ENCODE results near the gene DMRT1.
A peak's percentile ranks its signal among the peaks of the same experiment; 100 is the strongest.
"Not testable (repeated sequence)": the region's sequence is repeated elsewhere in the genome, so short reads cannot be mapped to it uniquely, and the experiment has no call there.

The DMRT1 gene

GRCh38 chr9:860706-861105, 19.2 kb downstream of the DMRT1 start:
- no peak for DNase-seq
- no CpG with 5 or more reads among the region's 4 CpGs for WGBS (ENCODE audit: extremely low coverage, insufficient coverage, insufficient read length)
- H2BK12ac ChIP-seq (ENCODE audit: low read length): no peak overlapping the region
- H3K23ac ChIP-seq (ENCODE audit: low read length): no peak overlapping the region
- H3K27me3 ChIP-seq (ENCODE audit: insufficient read depth, low read length): no peaks in the 10 kb centered on the region
- no peak overlapping the region for H2BK120ac ChIP-seq (ENCODE audit: insufficient read depth, low read length, poor library complexity)
- H2AFZ ChIP-seq (ENCODE audit: insufficient read depth, low read length, poor library complexity): no peak overlapping the region
- no peak overlapping the region for H4K8ac ChIP-seq (ENCODE audit: low read depth, low read length)
- H3K4me2 ChIP-seq (ENCODE audit: low read length): no peak overlapping the region
- H3K4me3 ChIP-seq (ENCODE audit: low read depth, low read length): no peak overlapping the region
- no peaks in the 10 kb centered on the region for H3K79me1 ChIP-seq (ENCODE audit: low read length)
- H4K12ac ChIP-seq (ENCODE audit: low read depth, low read length): no peak overlapping the region
- H3K36me3 ChIP-seq (ENCODE audit: control insufficient read depth in 1 of 2, insufficient read depth in 2 of 2, low read length in 2 of 2): no peaks in the 10 kb centered on the region
- no peaks in the 10 kb centered on the region for H3K79me2 ChIP-seq (ENCODE audit: control insufficient read depth, insufficient read depth, low read length, poor library complexity)
- H3K9ac ChIP-seq (ENCODE audit: low read length): no peak overlapping the region
- H3K14ac ChIP-seq (ENCODE audit: low read length): no peak overlapping the region
- H4K91ac ChIP-seq (ENCODE audit: low read depth, low read length): no peak overlapping the region
- H3K18ac ChIP-seq (ENCODE audit: low read length): no peak overlapping the region
- no peak overlapping the region for H3K27ac ChIP-seq (ENCODE audit: low read depth, low read length)
- H2BK5ac ChIP-seq (ENCODE audit: low read depth, low read length, poor library complexity): no peak overlapping the region
- no peak overlapping the region for H2AK5ac ChIP-seq (ENCODE audit: low read length)
- H3K4me1 ChIP-seq (ENCODE audit: control insufficient read depth in 1 of 2, insufficient read depth in 2 of 2, low read length in 2 of 2): no peaks in the 10 kb centered on the region
- H3K9me3 ChIP-seq (ENCODE audit: insufficient read depth, low read depth, low read length): no peaks in the 10 kb centered on the region
- no peak overlapping the region for H3K4ac ChIP-seq (ENCODE audit: low read depth, low read length)

DNA sequence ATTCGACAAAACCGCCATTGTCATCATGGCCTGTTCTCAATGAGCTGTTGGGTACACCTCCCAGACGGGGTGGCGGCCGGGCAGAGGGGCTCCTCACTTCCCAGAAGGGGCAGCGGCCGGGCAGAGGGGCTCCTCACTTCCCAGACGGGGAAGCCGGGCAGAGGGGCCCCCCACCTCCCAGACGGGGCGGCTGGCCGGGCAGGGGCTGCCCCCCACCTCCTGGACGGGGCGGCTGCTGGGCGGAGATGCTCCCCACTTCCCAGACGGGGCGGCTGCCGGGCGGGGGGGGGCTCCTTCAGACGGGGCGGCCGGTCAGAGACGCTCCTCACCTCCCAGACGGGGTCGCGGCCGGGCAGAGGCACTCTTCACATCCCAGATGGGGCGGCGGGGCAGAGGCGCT, 20.0 kb downstream of the DMRT1 start:
- H4K12ac ChIP-seq (ENCODE audit: low read depth, low read length); H3K23ac ChIP-seq (ENCODE audit: low read length); H2AFZ ChIP-seq (ENCODE audit: insufficient read depth, low read length, poor library complexity); H3K4me3 ChIP-seq (ENCODE audit: low read depth, low read length); H3K79me1 ChIP-seq (ENCODE audit: low read length); H2AK5ac ChIP-seq (ENCODE audit: low read length); H3K9me3 ChIP-seq (ENCODE audit: insufficient read depth, low read depth, low read length); H3K4me2 ChIP-seq (ENCODE audit: low read length); H3K27me3 ChIP-seq (ENCODE audit: insufficient read depth, low read length); H2BK12ac ChIP-seq (ENCODE audit: low read length); H3K79me2 ChIP-seq (ENCODE audit: control insufficient read depth, insufficient read depth, low read length, poor library complexity); H3K9ac ChIP-seq (ENCODE audit: low read length); H2BK120ac ChIP-seq (ENCODE audit: insufficient read depth, low read length, poor library complexity); H4K8ac ChIP-seq (ENCODE audit: low read depth, low read length); H4K91ac ChIP-seq (ENCODE audit: low read depth, low read length); H3K27ac ChIP-seq (ENCODE audit: low read depth, low read length); H3K14ac ChIP-seq (ENCODE audit: low read length); H2BK5ac ChIP-seq (ENCODE audit: low read depth, low read length, poor library complexity); H3K4ac ChIP-seq (ENCODE audit: low read depth, low read length); H3K4me1 ChIP-seq (ENCODE audit: control insufficient read depth in 1 of 2, insufficient read depth in 2 of 2, low read length in 2 of 2); H3K18ac ChIP-seq (ENCODE audit: low read length); DNase-seq; H3K36me3 ChIP-seq (ENCODE audit: control insufficient read depth in 1 of 2, insufficient read depth in 2 of 2, low read length in 2 of 2): not testable (repeated sequence)
- no CpG with 5 or more reads among the region's 30 CpGs for WGBS (ENCODE audit: extremely low coverage, insufficient coverage, insufficient read length)

- H3K79me1 ChIP-seq (ENCODE audit: low read length): no peaks in the 10 kb centered on the region
- H3K14ac ChIP-seq (ENCODE audit: low read length): no peak overlapping the region
- no peak overlapping the region for H3K9ac ChIP-seq (ENCODE audit: low read length)
- H2BK120ac ChIP-seq (ENCODE audit: insufficient read depth, low read length, poor library complexity): no peak overlapping the region
- no peak overlapping the region for H4K8ac ChIP-seq (ENCODE audit: low read depth, low read length)
- no peak overlapping the region for H4K91ac ChIP-seq (ENCODE audit: low read depth, low read length)
- H3K18ac ChIP-seq (ENCODE audit: low read length): no peak overlapping the region
- no peak overlapping the region for H3K23ac ChIP-seq (ENCODE audit: low read length)
- H3K4me1 ChIP-seq (ENCODE audit: control insufficient read depth in 1 of 2, insufficient read depth in 2 of 2, low read length in 2 of 2): no peaks in the 10 kb centered on the region
- H3K27me3 ChIP-seq (ENCODE audit: insufficient read depth, low read length): no peaks in the 10 kb centered on the region
- no peak overlapping the region for H2AFZ ChIP-seq (ENCODE audit: insufficient read depth, low read length, poor library complexity)
- no peaks in the 10 kb centered on the region for H3K9me3 ChIP-seq (ENCODE audit: insufficient read depth, low read depth, low read length)
- no peak overlapping the region for H3K4me2 ChIP-seq (ENCODE audit: low read length)
- WGBS (ENCODE audit: extremely low coverage, insufficient coverage, insufficient read length): no CpG with 5 or more reads among the region's 10 CpGs
- no peak overlapping the region for H3K4me3 ChIP-seq (ENCODE audit: low read depth, low read length)
- peak in 1 of 2 donors; percentile 14 for DNase-seq
- H3K27ac ChIP-seq (ENCODE audit: low read depth, low read length): no peak overlapping the region
- H3K4ac ChIP-seq (ENCODE audit: low read depth, low read length): no peak overlapping the region
- H2AK5ac ChIP-seq (ENCODE audit: low read length): no peak overlapping the region
- no peaks in the 10 kb centered on the region for H3K79me2 ChIP-seq (ENCODE audit: control insufficient read depth, insufficient read depth, low read length, poor library complexity)
- H2BK12ac ChIP-seq (ENCODE audit: low read length): no peak overlapping the region
- no peak overlapping the region for H2BK5ac ChIP-seq (ENCODE audit: low read depth, low read length, poor library complexity)
- no peak overlapping the region for H4K12ac ChIP-seq (ENCODE audit: low read depth, low read length)
- no peaks in the 10 kb centered on the region for H3K36me3 ChIP-seq (ENCODE audit: control insufficient read depth in 1 of 2, insufficient read depth in 2 of 2, low read length in 2 of 2)
Observed at GRCh38 chr9:875119-875962, 33.8 kb downstream of the DMRT1 start.

DNA sequence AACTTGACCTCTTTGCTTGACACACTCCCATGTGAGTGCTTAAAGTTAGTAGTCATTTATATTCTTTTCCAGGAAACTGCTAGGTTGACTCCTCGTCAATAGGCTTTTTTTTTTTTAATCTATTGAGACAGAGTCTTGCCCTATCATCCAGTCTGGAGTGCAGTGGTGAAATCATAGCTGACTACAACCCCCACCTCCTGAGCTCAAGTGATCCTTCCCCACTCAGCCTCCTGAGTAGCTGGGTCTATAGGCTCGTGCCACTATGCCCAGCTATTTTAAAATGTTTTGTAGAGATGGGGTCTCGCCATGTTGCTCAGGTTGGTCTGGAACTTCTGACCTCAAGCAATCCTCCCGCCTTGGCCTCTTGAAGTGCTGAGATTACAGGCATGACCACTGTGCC, 34.9 kb downstream of the DMRT1 start:
- Histone ChIP-seq H3K9me3 (ENCODE audit: insufficient read depth, low read depth, low read length) (no peaks in the 10 kb centered on the region), H3K27me3 (ENCODE audit: insufficient read depth, low read length) (no peaks in the 10 kb centered on the region), H3K9ac (ENCODE audit: low read length) (no peak overlapping the region), H3K14ac (ENCODE audit: low read length) (no peak overlapping the region), H2AFZ (ENCODE audit: insufficient read depth, low read length, poor library complexity) (no peak overlapping the region), H3K36me3 (ENCODE audit: control insufficient read depth in 1 of 2, insufficient read depth in 2 of 2, low read length in 2 of 2) (no peaks in the 10 kb centered on the region), H3K79me2 (ENCODE audit: control insufficient read depth, insufficient read depth, low read length, poor library complexity) (no peaks in the 10 kb centered on the region), H4K8ac (ENCODE audit: low read depth, low read length) (no peak overlapping the region), H2BK120ac (ENCODE audit: insufficient read depth, low read length, poor library complexity) (no peak overlapping the region), H3K79me1 (ENCODE audit: low read length) (no peaks in the 10 kb centered on the region), H4K91ac (ENCODE audit: low read depth, low read length) (no peak overlapping the region), H3K18ac (ENCODE audit: low read length) (no peak overlapping the region), H3K23ac (ENCODE audit: low read length) (no peak overlapping the region), H4K12ac (ENCODE audit: low read depth, low read length) (no peak overlapping the region), H2BK12ac (ENCODE audit: low read length) (no peak overlapping the region), H3K4ac (ENCODE audit: low read depth, low read length) (no peak overlapping the region), H3K4me2 (ENCODE audit: low read length) (no peak overlapping the region), H2BK5ac (ENCODE audit: low read depth, low read length, poor library complexity) (no peak overlapping the region), H3K4me1 (ENCODE audit: control insufficient read depth in 1 of 2, insufficient read depth in 2 of 2, low read length in 2 of 2) (peaks cover 0 to 2% of the 10 kb centered on the region in 2 experiments), H2AK5ac (ENCODE audit: low read length) (no peak overlapping the region), H3K27ac (ENCODE audit: low read depth, low read length) (no peak overlapping the region), H3K4me3 (ENCODE audit: low read depth, low read length) (no peak overlapping the region)
- no peak for DNase-seq
- WGBS (ENCODE audit: extremely low coverage, insufficient coverage, insufficient read length): no CpG with 5 or more reads among the region's 4 CpGs

Data from trophoblast cell (in vitro differentiated cells and primary cell).